ENCODE results near the gene WEE1.

- TF ChIP-seq CTCF (IDR thresholded peaks at IDR 0.05; ENCODE audit: insufficient read depth, low read depth, low read length) (no peak), EZH2 (IDR thresholded peaks at IDR 0.05; ENCODE audit: insufficient read depth, low read length) (no peak)
These were observed 45.4 kb upstream of the WEE1 start for GRCh38 chr11:9528136-9528501.
